Rectal smooth muscle tissue (tissue), 1 donor: ENCODE measurements around the gene PPP2R1A.

Experiments used
- H3K27ac ChIP-seq: one replicate; pipeline ENCODE4 v1.7.0; 2013; ENCODE audit warnings: low read depth, low read length, inconsistent platforms
- H3K27me3 ChIP-seq: one replicate; pipeline ENCODE4 v1.7.0; 2013; ENCODE audit warnings: low read length; ENCODE audit not compliant: control insufficient read depth, insufficient read depth
- H3K36me3 ChIP-seq: one replicate; pipeline ENCODE4 v1.7.0; 2013; ENCODE audit warnings: low read length; ENCODE audit not compliant: control insufficient read depth, insufficient read depth
- H3K4me1 ChIP-seq: one replicate; pipeline ENCODE4 v1.7.0; 2013; ENCODE audit warnings: low read length; ENCODE audit not compliant: control insufficient read depth, insufficient read depth
- H3K4me3 ChIP-seq: one replicate; pipeline ENCODE4 v1.7.0; 2013; ENCODE audit warnings: low read length
- H3K9ac ChIP-seq: one replicate; pipeline ENCODE4 v1.7.0; 2013; ENCODE audit warnings: low read length

PPP2R1A gene

GRCh38 chr19:52189735-52190486 is at the start of gene PPP2R1A:
TSS of gene PPP2R1A (plus strand) at chr19:52190052. CDS start at chr19:52190097, 45 bp downstream.
- peak within 1 kb of the TSS; percentile 87 for H3K4me3 ChIP-seq
- no peaks in the 10 kb centered on the region for H3K27me3 ChIP-seq
- H3K4me1 ChIP-seq = peaks cover 15% of the 10 kb centered on the region
- peaks cover 2% of the 10 kb centered on the region for H3K36me3 ChIP-seq
- peak within 1 kb of the TSS; percentile 90 for H3K9ac ChIP-seq
- H3K27ac ChIP-seq = peak within 1 kb of the TSS; percentile 100

- Histone ChIP-seq H3K27me3 (no peaks in the 10 kb centered on the region), H3K4me1 (peaks cover 12% of the 10 kb centered on the region), H3K4me3 (no peak overlapping the region), H3K27ac (no peak overlapping the region), H3K9ac (no peak overlapping the region), H3K36me3 (no peaks in the 10 kb centered on the region)
Measured at GRCh38 chr19:52141203-52141602, 48.6 kb upstream of the PPP2R1A start.

- H3K4me3 ChIP-seq = no peak overlapping the region
- no peaks in the 10 kb centered on the region for H3K27me3 ChIP-seq
- H3K4me1 ChIP-seq = peaks cover 12% of the 10 kb centered on the region
- H3K36me3 ChIP-seq = no peaks in the 10 kb centered on the region
- no peak overlapping the region for H3K27ac ChIP-seq
- no peak overlapping the region for H3K9ac ChIP-seq
Measured at GRCh38 chr19:52142001-52142595, 47.8 kb upstream of the PPP2R1A start.

- no peaks in the 10 kb centered on the region for H3K27me3 ChIP-seq
- H3K9ac ChIP-seq = no peak overlapping the region
- no peak overlapping the region for H3K27ac ChIP-seq
- H3K4me1 ChIP-seq = no peaks in the 10 kb centered on the region
- no peak overlapping the region for H3K4me3 ChIP-seq
- no peaks in the 10 kb centered on the region for H3K36me3 ChIP-seq
Measured at GRCh38 chr19:52148256-52148655, 41.6 kb upstream of the PPP2R1A start.

GRCh38 chr19:52155596-52156359 is 34.1 kb upstream of the PPP2R1A start:
- Histone ChIP-seq H3K4me3 (no peak overlapping the region), H3K27ac (no peak overlapping the region), H3K4me1 (no peaks in the 10 kb centered on the region), H3K9ac (no peak overlapping the region), H3K27me3 (no peaks in the 10 kb centered on the region), H3K36me3 (peaks cover 23% of the 10 kb centered on the region)

- H3K27me3 ChIP-seq = no peaks in the 10 kb centered on the region
- peak overlapping the region; percentile 71 for H3K27ac ChIP-seq
- H3K9ac ChIP-seq = no peak overlapping the region
- peaks cover 4% of the 10 kb centered on the region for H3K36me3 ChIP-seq
- H3K4me1 ChIP-seq = peaks cover 4% of the 10 kb centered on the region
- peak overlapping the region; percentile 91 for H3K4me3 ChIP-seq
Measured at GRCh38 chr19:52170304-52170703, 19.5 kb upstream of the PPP2R1A start.

GRCh38 chr19:52170863-52171320 is 19.0 kb upstream of the PPP2R1A start:
- H3K9ac ChIP-seq = peak overlapping the region; percentile 80
- no peaks in the 10 kb centered on the region for H3K27me3 ChIP-seq
- peaks cover 4% of the 10 kb centered on the region for H3K36me3 ChIP-seq
- peak overlapping the region; percentile 91 for H3K4me3 ChIP-seq
- H3K4me1 ChIP-seq = peaks cover 4% of the 10 kb centered on the region
- peak overlapping the region; percentile 71 for H3K27ac ChIP-seq

- peaks cover 4% of the 10 kb centered on the region for H3K4me1 ChIP-seq
- H3K4me3 ChIP-seq = peak within 1 kb of the TSS; percentile 91
- H3K36me3 ChIP-seq = peaks cover 4% of the 10 kb centered on the region
- peak within 1 kb of the TSS; percentile 71 for H3K27ac ChIP-seq
- no peaks in the 10 kb centered on the region for H3K27me3 ChIP-seq
- peak within 1 kb of the TSS; percentile 80 for H3K9ac ChIP-seq
Measured at GRCh38 chr19:52171321-52172169, 18.3 kb upstream of the PPP2R1A start, which contains the start of gene ZNF836. TSS of gene ZNF836 (minus strand) at chr19:52171621. CDS start at chr19:52168072, 3,549 bp downstream.

- no peaks in the 10 kb centered on the region for H3K27me3 ChIP-seq
- peaks cover 4% of the 10 kb centered on the region for H3K4me1 ChIP-seq
- H3K27ac ChIP-seq = peak overlapping the region; percentile 71
- no peak overlapping the region for H3K9ac ChIP-seq
- H3K36me3 ChIP-seq = peaks cover 4% of the 10 kb centered on the region
- peak overlapping the region; percentile 91 for H3K4me3 ChIP-seq
Measured at GRCh38 chr19:52172347-52172746, 17.5 kb upstream of the PPP2R1A start.

GRCh38 chr19:52176574-52176973 is 13.3 kb upstream of the PPP2R1A start:
- Histone ChIP-seq H3K4me3 (no peak overlapping the region), H3K27me3 (no peaks in the 10 kb centered on the region), H3K27ac (no peak overlapping the region), H3K9ac (no peak overlapping the region), H3K36me3 (no peaks in the 10 kb centered on the region), H3K4me1 (peaks cover 4% of the 10 kb centered on the region)

- Histone ChIP-seq H3K27ac (no peak overlapping the region), H3K36me3 (no peaks in the 10 kb centered on the region), H3K4me1 (peaks cover 15% of the 10 kb centered on the region), H3K9ac (no peak overlapping the region), H3K27me3 (no peaks in the 10 kb centered on the region), H3K4me3 (no peak overlapping the region)
Measured at GRCh38 chr19:52187407-52187806, 2.4 kb upstream of the PPP2R1A start.
